Fibroblast of the aortic adventitia (primary cell): ENCODE data around the gene MYH7. TPM values are rescaled to one million over a fixed set of nuclear protein-coding genes. Genes with fewer than 3 reads are reported as not detected.

Experiments used
- DNase-seq: peaks from one replicate; pipeline ENCODE4 v3.0.0-alpha.2; 2010; ENCODE audit warnings: low read depth
- H3K4me3 ChIP-seq: 2 replicates; pipeline ENCODE4 v1.5.1; 2011; ENCODE audit warnings: low read depth, mild to moderate bottlenecking, control low read depth, low read length, moderate library complexity
- small RNA-seq: library from RNA; depleted of rRNA; stranded (forward); fragments of <200 nt; gene quantifications from one replicate; pipeline ENCODE3, GENCODE V24; 2012
- total RNA-seq: library from RNA; depleted of rRNA; stranded (reverse); fragments of >200 nt; gene quantifications from 2 replicates; pipeline ENCODE4 v1.2.3, GENCODE V29; 2012; ENCODE audit warnings: low replicate concordance
- TF ChIP-seq, protein P1 (sequence below): IDR thresholded peaks from 2 replicates; pipeline ENCODE4 v1.5.1; 2011; ENCODE audit warnings: mild to moderate bottlenecking, low read length, control low read depth, inconsistent platforms; ENCODE audit not compliant: insufficient read depth

The MYH7 gene
- total RNA-seq, 1 donor: not detected

- H3K4me3 ChIP-seq: no peak overlapping the region
- no peak for DNase-seq
- TF ChIP-seq, protein P1, sequence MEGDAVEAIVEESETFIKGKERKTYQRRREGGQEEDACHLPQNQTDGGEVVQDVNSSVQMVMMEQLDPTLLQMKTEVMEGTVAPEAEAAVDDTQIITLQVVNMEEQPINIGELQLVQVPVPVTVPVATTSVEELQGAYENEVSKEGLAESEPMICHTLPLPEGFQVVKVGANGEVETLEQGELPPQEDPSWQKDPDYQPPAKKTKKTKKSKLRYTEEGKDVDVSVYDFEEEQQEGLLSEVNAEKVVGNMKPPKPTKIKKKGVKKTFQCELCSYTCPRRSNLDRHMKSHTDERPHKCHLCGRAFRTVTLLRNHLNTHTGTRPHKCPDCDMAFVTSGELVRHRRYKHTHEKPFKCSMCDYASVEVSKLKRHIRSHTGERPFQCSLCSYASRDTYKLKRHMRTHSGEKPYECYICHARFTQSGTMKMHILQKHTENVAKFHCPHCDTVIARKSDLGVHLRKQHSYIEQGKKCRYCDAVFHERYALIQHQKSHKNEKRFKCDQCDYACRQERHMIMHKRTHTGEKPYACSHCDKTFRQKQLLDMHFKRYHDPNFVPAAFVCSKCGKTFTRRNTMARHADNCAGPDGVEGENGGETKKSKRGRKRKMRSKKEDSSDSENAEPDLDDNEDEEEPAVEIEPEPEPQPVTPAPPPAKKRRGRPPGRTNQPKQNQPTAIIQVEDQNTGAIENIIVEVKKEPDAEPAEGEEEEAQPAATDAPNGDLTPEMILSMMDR: no peak
These were observed 69.0 kb downstream of the MYH7 start for GRCh38 chr14:23366426-23366921.

DNA sequence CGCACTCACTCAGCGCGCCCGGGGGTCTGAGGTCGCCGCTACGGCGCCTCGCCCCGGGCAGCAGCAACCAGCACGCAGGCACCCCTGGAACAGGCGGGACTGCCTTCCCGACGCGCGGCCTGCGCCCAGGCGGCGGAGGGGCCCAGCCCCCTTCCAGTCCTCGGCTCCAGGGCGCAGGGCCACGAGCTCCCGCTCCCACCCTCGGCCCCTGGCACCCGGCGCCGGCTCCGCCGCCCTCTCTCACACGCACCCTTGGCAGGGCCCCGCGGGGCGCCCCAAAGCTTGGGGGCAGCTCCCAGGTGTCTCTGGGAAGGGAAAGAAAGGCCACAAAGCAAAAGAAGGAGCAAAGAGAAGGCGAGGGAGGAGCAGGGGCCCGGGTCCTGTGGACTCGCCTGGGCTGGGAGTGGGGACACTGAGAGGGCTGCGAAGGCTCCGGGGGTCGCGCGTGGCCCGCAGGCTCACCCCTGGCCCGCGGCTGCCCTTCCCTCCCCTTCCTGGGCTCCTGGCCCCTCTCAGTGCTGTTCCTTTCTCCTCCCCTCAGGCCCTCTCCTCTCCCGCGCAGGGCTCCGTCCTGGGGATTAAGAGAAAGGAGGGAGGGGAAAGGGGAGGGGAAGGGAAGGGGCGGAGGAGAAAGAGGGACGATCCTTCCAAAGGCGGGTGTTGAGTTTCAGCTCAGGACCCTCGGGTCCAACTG lies 69.6 kb downstream of the MYH7 start:
- H3K4me3 ChIP-seq: peak overlapping the region; percentile 22
- DNase-seq: no peak
- TF ChIP-seq, protein P1: no peak

- no peak for DNase-seq
- peak within 1 kb of the TSS; percentile 44 for H3K4me3 ChIP-seq
- TF ChIP-seq, protein P1: no peak
These were observed 70.3 kb downstream of the MYH7 start, which contains the start of gene EFS for GRCh38 chr14:23365036-23365731. EFS (minus strand) TSS chr14:23365172; CDS start chr14:23365025, 147 bp downstream.

GRCh38 chr14:23364164-23365035 lies 71.1 kb downstream of the MYH7 start:
- TF ChIP-seq, protein P1: no peak
- H3K4me3 ChIP-seq: peak overlapping the region; percentile 44
- no peak for DNase-seq

Small RNA genes within 50 kb of the gene (small RNA-seq; reads per million reads assigned to genes)
- gene MIR208A (not detected), gene MIR208B (not detected)

Other genes starting within 250 kb of the MYH7 start
- not detected in 2 replicates for gene RNF212B, start 197.7 kb downstream of the MYH7 start, total RNA-seq
- gene HOMEZ, start 149.5 kb downstream of the MYH7 start, total RNA-seq: 7.0 and 7.5 TPM in 2 replicates
- gene PPP1R3E, start 132.8 kb downstream of the MYH7 start, total RNA-seq: 6.6 and 10.9 TPM in 2 replicates
- gene BCL2L2, start 128.8 kb downstream of the MYH7 start, total RNA-seq: 18.5 and 19.9 TPM in 2 replicates
- 44.8 and 53.4 TPM in 2 replicates for gene PABPN1, start 114.2 kb downstream of the MYH7 start, total RNA-seq
- gene SLC22A17, start 82.8 kb downstream of the MYH7 start, total RNA-seq: 9.6 and 13.4 TPM in 2 replicates
- gene EFS, start 70.5 kb downstream of the MYH7 start, total RNA-seq: 4.6 and 10.8 TPM in 2 replicates
- gene IL25, start 62.9 kb downstream of the MYH7 start, total RNA-seq: not detected in 2 replicates
- 0.49 TPM in 1 of 2 replicates, not detected in the other for gene CMTM5, start 58.6 kb downstream of the MYH7 start, total RNA-seq
- gene MYH6, start 27.4 kb downstream of the MYH7 start, total RNA-seq: not detected in 2 replicates
- 31.5 and 73.5 TPM in 2 replicates for gene NGDN, start 34.0 kb upstream of the MYH7 start, total RNA-seq
- gene ZFHX2, start 116.1 kb upstream of the MYH7 start, total RNA-seq: 0.36 and 0.41 TPM in 2 replicates
- 22.3 and 26.8 TPM in 2 replicates for gene THTPA, start 120.6 kb upstream of the MYH7 start, total RNA-seq
- gene AP1G2, start 132.1 kb upstream of the MYH7 start, total RNA-seq: 4.0 and 4.3 TPM in 2 replicates
- not detected in 2 replicates for gene JPH4, start 143.1 kb upstream of the MYH7 start, total RNA-seq
- 1.1 TPM in 1 of 2 replicates, not detected in the other for gene DHRS2, start 200.7 kb upstream of the MYH7 start, total RNA-seq